KMS-11 (cell line): ENCODE results near the gene COL26A1.
"Not testable (repeated sequence)": the region's sequence is repeated elsewhere in the genome, so short reads cannot be mapped to it uniquely, and the experiment has no call there.

ENCODE experiments used
- H2AFZ ChIP-seq: fragments of 200-600 bp; sonication (generic); 2 replicates; pipeline ENCODE4 v1.6.1; 2016; ENCODE audit warnings: antibody characterized with exemption, mixed run types, low read depth
- H3K27ac ChIP-seq: fragments of 200-600 bp; sonication (generic); 2 replicates; pipeline ENCODE4 v1.6.1; 2016; ENCODE audit warnings: mild to moderate bottlenecking, mixed run types
- H3K27me3 ChIP-seq: fragments of 200-600 bp; sonication (generic); 2 replicates; pipeline ENCODE4 v1.6.1; 2017; ENCODE audit warnings: mild to moderate bottlenecking, low read depth, mixed run types, moderate library complexity; ENCODE audit not compliant: insufficient read depth
- H3K36me3 ChIP-seq: fragments of 200-600 bp; sonication (generic); 2 replicates; pipeline ENCODE4 v1.6.1; 2017; ENCODE audit warnings: mild to moderate bottlenecking, mixed run types; ENCODE audit not compliant: insufficient read depth
- H3K4me1 ChIP-seq: fragments of 200-600 bp; sonication (generic); 2 replicates; pipeline ENCODE4 v1.6.1; 2016; ENCODE audit warnings: mild to moderate bottlenecking, low read depth, mixed run types; ENCODE audit not compliant: poor library complexity, severe bottlenecking
- H3K4me2 ChIP-seq: fragments of 200-600 bp; sonication (generic); 2 replicates; pipeline ENCODE4 v1.7.0; 2016; ENCODE audit warnings: mild to moderate bottlenecking, mixed run types
- H3K4me3 ChIP-seq: fragments of 200-600 bp; sonication (generic); IDR thresholded peaks from 2 replicates; pipeline ENCODE4 v1.6.1; 2017; ENCODE audit warnings: low read depth, low read length, mixed read lengths; ENCODE audit not compliant: insufficient read depth
- H3K79me2 ChIP-seq: fragments of 200-600 bp; sonication (generic); 2 replicates; pipeline ENCODE4 v1.6.1; 2016; ENCODE audit warnings: low read depth, mixed run types; ENCODE audit not compliant: insufficient read depth
- H3K9ac ChIP-seq: fragments of 200-600 bp; sonication (generic); 2 replicates; pipeline ENCODE4 v1.6.1; 2016; ENCODE audit warnings: mild to moderate bottlenecking, mixed run types
- H4K20me1 ChIP-seq: fragments of 200-600 bp; sonication (generic); 2 replicates; pipeline ENCODE4 v1.6.1; 2016; ENCODE audit warnings: mild to moderate bottlenecking, mixed run types; ENCODE audit not compliant: insufficient read depth
- CTCF ChIP-seq: fragments of 200-600 bp; sonication (generic); conservative IDR thresholded peaks from 2 replicates; pipeline ENCODE4 v1.6.1; 2017; ENCODE audit warnings: low read depth, mild to moderate bottlenecking, antibody characterized with exemption, low read length, moderate library complexity, mixed read lengths

COL26A1 gene

GRCh38 chr7:101488826-101489572 is 126.3 kb downstream of the COL26A1 start:
- no peaks in the 10 kb centered on the region for H3K4me1 ChIP-seq
- peaks cover 16% of the 10 kb centered on the region; the same call in 1 of the 2 replicates for H3K27me3 ChIP-seq
- no peak for TF ChIP-seq CTCF
- no peak overlapping the region for H3K9ac ChIP-seq
- no peak overlapping the region for H3K4me3 ChIP-seq
- no peaks in the 10 kb centered on the region for H3K36me3 ChIP-seq
- H3K27ac ChIP-seq, result no peak overlapping the region
- H4K20me1 ChIP-seq, result no peaks in the 10 kb centered on the region
- H3K4me2 ChIP-seq, result no peak overlapping the region
- no peak overlapping the region for H2AFZ ChIP-seq
- no peaks in the 10 kb centered on the region for H3K79me2 ChIP-seq

- H3K79me2 ChIP-seq, H3K27ac ChIP-seq: not testable (repeated sequence)
- H3K27me3 ChIP-seq, result peaks cover 24% of the 10 kb centered on the region; the same call in 1 of the 2 replicates
Measured at GRCh38 chr7:101490439-101490838, 127.8 kb downstream of the COL26A1 start.

GRCh38 chr7:101491442-101491841 is 128.8 kb downstream of the COL26A1 start:
- not testable (repeated sequence) for H2AFZ ChIP-seq, H3K4me3 ChIP-seq, H3K27ac ChIP-seq, H4K20me1 ChIP-seq, H3K9ac ChIP-seq, H3K4me2 ChIP-seq, H3K4me1 ChIP-seq, H3K79me2 ChIP-seq, H3K36me3 ChIP-seq
- peaks cover 31% of the 10 kb centered on the region; the same call in 1 of the 2 replicates for H3K27me3 ChIP-seq

More at GRCh38 chr7:101490439-101490838, 127.8 kb downstream of the COL26A1 start:
- H3K4me1 ChIP-seq, H2AFZ ChIP-seq, H3K36me3 ChIP-seq, H3K4me3 ChIP-seq, H4K20me1 ChIP-seq, H3K9ac ChIP-seq, H3K4me2 ChIP-seq: not testable (repeated sequence)

- Histone ChIP-seq H3K36me3 (no peaks in the 10 kb centered on the region), H3K4me1 (no peaks in the 10 kb centered on the region), H3K79me2 (no peaks in the 10 kb centered on the region), H2AFZ (no peak overlapping the region), H4K20me1 (no peaks in the 10 kb centered on the region), H3K9ac (no peak overlapping the region), H3K27me3 (peaks cover 29% of the 10 kb centered on the region; the same call in 1 of the 2 replicates), H3K4me3 (no peak overlapping the region), H3K27ac (no peak overlapping the region), H3K4me2 (no peak overlapping the region)
- no peak for TF ChIP-seq CTCF
Measured at GRCh38 chr7:101494602-101495329, 132.1 kb downstream of the COL26A1 start.

GRCh38 chr7:101496017-101496416 is 133.3 kb downstream of the COL26A1 start:
- H3K9ac ChIP-seq, result no peak overlapping the region
- no peaks in the 10 kb centered on the region for H3K4me1 ChIP-seq
- no peaks in the 10 kb centered on the region for H3K36me3 ChIP-seq
- no peak overlapping the region for H3K4me2 ChIP-seq
- H2AFZ ChIP-seq, result no peak overlapping the region
- no peak overlapping the region for H3K4me3 ChIP-seq
- no peak for TF ChIP-seq CTCF
- peaks cover 32% of the 10 kb centered on the region; the same call in 1 of the 2 replicates for H3K27me3 ChIP-seq
- H3K79me2 ChIP-seq, result no peaks in the 10 kb centered on the region
- no peak overlapping the region for H3K27ac ChIP-seq
- no peaks in the 10 kb centered on the region for H4K20me1 ChIP-seq
